ENCODE results near the gene DSCAML1. TPM values are rescaled to one million over a fixed set of nuclear protein-coding genes. Genes with fewer than 3 reads are reported as not detected.

Gene DSCAML1
- total RNA-seq, 1 experiment from 2014 or later = 0.15 TPM

DNA sequence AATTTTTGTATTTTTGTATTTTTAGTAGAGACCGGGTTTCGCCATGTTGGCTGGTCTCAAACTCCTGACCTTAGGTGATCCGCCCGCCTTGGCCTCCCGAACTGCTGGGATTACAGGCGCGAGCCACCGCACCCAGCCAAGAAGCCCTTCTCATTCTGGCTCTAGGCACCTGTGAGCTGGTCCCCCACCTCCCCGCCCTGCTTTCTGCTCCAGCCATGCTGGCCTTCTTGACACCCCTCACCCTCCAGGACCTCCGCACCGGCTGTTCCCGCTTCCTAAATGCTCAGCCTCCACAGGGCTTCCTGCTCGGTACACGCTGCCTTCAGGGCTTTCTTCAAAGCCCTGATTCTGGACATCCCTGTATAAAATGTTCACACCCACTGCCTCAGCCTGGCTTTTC lies 33.1 kb upstream of the DSCAML1 start:
- Histone ChIP-seq H3K4me1 (ENCODE audit: insufficient read depth, low read length) (no peaks in the 10 kb centered on the region), H3K27me3 (ENCODE audit: insufficient read depth, low read length) (no peaks in the 10 kb centered on the region), H3K56ac (ENCODE audit: insufficient read length, low read depth, low read length) (no peak overlapping the region), H2BK5ac (ENCODE audit: insufficient read length, low read length) (no peak overlapping the region), H2AFZ (ENCODE audit: low read length) (no peak overlapping the region), H3K18ac (ENCODE audit: insufficient read length, low read depth, low read length) (no peak overlapping the region), H3K79me1 (ENCODE audit: insufficient read depth, low read depth, low read length, poor library complexity, severe bottlenecking) (no peaks in the 10 kb centered on the region), H4K5ac (ENCODE audit: insufficient read length, low read depth, low read length) (no peak overlapping the region), H3K4ac (ENCODE audit: low read depth, low read length) (no peak overlapping the region), H4K8ac (replicated peaks; ENCODE audit: insufficient read length, low read depth, low read length) (no peak overlapping the region), H2BK120ac (ENCODE audit: low read depth, low read length, poor library complexity, severe bottlenecking) (no peak overlapping the region), H3K4me2 (ENCODE audit: insufficient read depth, insufficient read length, low read length) (no peak overlapping the region), H3K9ac (ENCODE audit: extremely low read depth, insufficient read length, low read length) (no peak overlapping the region), H3K79me2 (ENCODE audit: insufficient read depth, low read length) (no peaks in the 10 kb centered on the region), H4K20me1 (ENCODE audit: control insufficient read depth, insufficient read depth, insufficient read length) (no peaks in the 10 kb centered on the region), H2BK15ac (ENCODE audit: low read depth, low read length) (no peak overlapping the region), H3K23ac (ENCODE audit: insufficient read length, low read depth, low read length) (no peak overlapping the region), H2BK20ac (ENCODE audit: low read depth, low read length, poor library complexity, severe bottlenecking) (no peak overlapping the region), H2AK5ac (ENCODE audit: insufficient read length, low read length) (no peak overlapping the region), H2BK12ac (ENCODE audit: insufficient read length, low read depth, low read length) (no peak overlapping the region), H3K14ac (ENCODE audit: insufficient read depth, low read length) (no peak overlapping the region), H3K23me2 (ENCODE audit: insufficient read length, low read depth, low read length, poor library complexity, severe bottlenecking) (no peaks in the 10 kb centered on the region), H3T11ph (ENCODE audit: low read length) (no peak overlapping the region), H3K9me3 (ENCODE audit: control insufficient read depth, low read depth, low read length) (no peaks in the 10 kb centered on the region), H3K27ac (ENCODE audit: insufficient read length, low read depth, low read length) (no peak overlapping the region), H4K91ac (ENCODE audit: insufficient read length, low read depth, low read length) (no peak overlapping the region)
- Mint-ChIP-seq H3K4me1 (peaks cover 14 to 27% of the 10 kb centered on the region in 2 experiments), H3K9me3 (no peaks in the 10 kb centered on the region), H3K27ac (no peak overlapping the region; a peak in 1 of 7 replicates), H3K4me3 (no peak overlapping the region), H3K36me3 (ENCODE audit: insufficient read depth in 1 of 3, low read depth in 3 of 3) (no peaks in the 10 kb centered on the region), H3K27me3 (ENCODE audit: low read depth) (peaks cover 6% of the 10 kb centered on the region)
- DNase-seq = peak; percentile 22
- no CpG with 5 or more reads among the region's 14 CpGs for WGBS (ENCODE audit: extremely low coverage, insufficient read length, low lambda C conversion rate)
- no peak for TF ChIP-seq CTCF (conservative IDR thresholded peaks at IDR 0.05)

Measured in H9 (cell line).